HepG2 (cell line): ENCODE measurements around the gene PLET1. TPM values are rescaled to one million over a fixed set of nuclear protein-coding genes. Genes with fewer than 3 reads are reported as not detected.

Experiments
- ATAC-seq: fragments of 200-7000 bp; cut with Tn5 transposase; 3 replicates; pipeline ENCODE4 v1.9.1; 2020; ENCODE audit warnings: mild to moderate bottlenecking, moderate library complexity
- BruUV-seq: library from RNA; stranded (reverse); fragments of 400-500 nt; replicated peaks from 2 replicates; lab custom pipeline; 2021; lab: Mats Ljungman, UMichigan
- CTCF ChIA-PET: fragments of 300-600 bp; formaldehyde crosslinking; extraction: SDS; loops from one replicate; lab custom pipeline; 2021; ENCODE audit warnings: low total read pairs, inconsistent platforms, low intra/inter-chr PET ratio; lab: Yijun Ruan, JAX
- POLR2A ChIA-PET: fragments of 350-600 bp; sonication (Branson Sonifier 250); formaldehyde crosslinking; loops from one replicate; lab custom pipeline; 2020; ENCODE audit warnings: antibody characterized with exemption, inconsistent platforms; lab: Yijun Ruan, JAX
- DNase-seq: peaks from one replicate; pipeline ENCODE4 v3.0.0-alpha.2; 2015; ENCODE audit warnings: low spot score
- FAIRE-seq: peaks from 3 replicates; lab custom pipeline; 2011; peaks lifted over from hg19 to GRCh38; lab: Jason Lieb, UNC
- H2AFZ ChIP-seq: one replicate; pipeline ENCODE4 v1.6.1; 2011; ENCODE audit warnings: low read length, inconsistent platforms
- H3K27ac ChIP-seq: fragments of 300-600 bp; 3 replicates; pipeline ENCODE4 v1.8.0; 2011; ENCODE audit warnings: mixed run types, mild to moderate bottlenecking, mixed read lengths, low read length, inconsistent platforms; ENCODE audit not compliant: insufficient read depth; ENCODE audit errors: extremely low read length
- H3K27me3 ChIP-seq, 2 experiments: fragments of 200-600 bp in 1 of 2; 2 replicates in 1 of 2; 3 replicates in 1 of 2; pipeline versions ENCODE4 v1.6.0 to v1.8.0; 2011; ENCODE audit warnings: low read length in 2 of 2, mild to moderate bottlenecking in 2 of 2, moderate library complexity in 2 of 2, inconsistent platforms in 1 of 2; ENCODE audit not compliant: insufficient read depth in 2 of 2, control insufficient read depth in 1 of 2
- H3K36me3 ChIP-seq, 2 experiments: fragments of 200-600 bp in 1 of 2; replicated peaks in 1 of 2; 2 replicates in 1 of 2; 3 replicates in 1 of 2; pipeline versions ENCODE4 v1.5.1 to v1.8.0; 2011; ENCODE audit warnings: low read length in 2 of 2, inconsistent platforms in 1 of 2; ENCODE audit not compliant: insufficient read depth in 2 of 2, control insufficient read depth in 1 of 2
- H3K4me1 ChIP-seq: 2 replicates; pipeline ENCODE4 v1.5.1; 2012; ENCODE audit warnings: low read length, inconsistent platforms; ENCODE audit not compliant: insufficient read depth
- H3K4me2 ChIP-seq: 2 replicates; pipeline ENCODE4 v1.6.0; 2011; ENCODE audit warnings: low read depth, low read length, inconsistent platforms
- H3K4me3 ChIP-seq, 3 experiments: fragments of 200-600 bp in 1 of 3; sonication (generic), shearing (Covaris generic) in 1 of 3; replicated peaks in 1 of 3; 2 replicates each; pipeline ENCODE4 v1.5.1; 2011 to 2016; ENCODE audit warnings: low read length in 3 of 3, inconsistent platforms in 2 of 3, low read depth in 2 of 3, mild to moderate bottlenecking in 2 of 3, control low read depth in 1 of 3, mixed read lengths in 1 of 3; ENCODE audit not compliant: insufficient read depth in 1 of 3
- H3K79me2 ChIP-seq: one replicate; pipeline ENCODE4 v1.6.1; 2011; ENCODE audit warnings: low read length, inconsistent platforms; ENCODE audit not compliant: insufficient read depth
- H3K9ac ChIP-seq: 2 replicates; pipeline ENCODE4 v1.6.0; 2011; ENCODE audit warnings: mild to moderate bottlenecking, low read depth, low read length, inconsistent platforms; ENCODE audit not compliant: insufficient read depth
- H3K9me3 ChIP-seq: 2 replicates; pipeline ENCODE4 v1.5.1; 2012; ENCODE audit warnings: mild to moderate bottlenecking, low read length
- H4K20me1 ChIP-seq: 2 replicates; pipeline ENCODE4 v1.6.0; 2011; ENCODE audit warnings: inconsistent platforms, mild to moderate bottlenecking, low read length, moderate library complexity; ENCODE audit not compliant: insufficient read depth
- HNRNPL ChIP-seq: fragments of 200-400 bp; formaldehyde crosslinking; IDR thresholded peaks from 2 replicates; pipeline ENCODE4 v1.6.1; 2017; ENCODE audit warnings: mild to moderate bottlenecking, low read depth, low read length
- WGBS: methylation state at CpG from one replicate; pipeline ENCODE4 v1.1.6; 2017; ENCODE audit warnings: low lambda C conversion rate; 5-methylcytosine and 5-hydroxymethylcytosine counted together
- in situ Hi-C: cut with HindIII; loops from 2 replicates; pipeline ENCODE4 v1.10.0; 2017; ENCODE audit warnings: low pct_unique_long_range_greater_than_20kb; ENCODE audit not compliant: extremely low pct_ligation_motif_present
- intact Hi-C: fragments of 100-400 bp; cut with micrococcal nuclease; formaldehyde crosslinking; loops from one replicate; pipeline ENCODE4 v1.10.0; 2022; ENCODE audit not compliant: unreplicated experiment
- polyA plus RNA-seq, 8 experiments: library from polyadenylated mRNA; depleted of rRNA in 3 of 8; stranded (reverse) in 7 of 8; unstranded in 1 of 8; fragments of >200 nt; fragmentation: Illumina TruSeq in 4 of 8; extraction: Trizol in 4 of 8; gene quantifications; 2 replicates each; pipeline versions ENCODE4 v1.2.1 to v1.2.3, GENCODE V29; 2011 to 2016; ENCODE audit warnings: low read depth in 4 of 8, missing spikeins in 1 of 8, mixed read lengths in 1 of 8; ENCODE audit not compliant: insufficient read depth in 1 of 8
- total RNA-seq, 5 experiments: library from RNA; depleted of rRNA; stranded (reverse); fragments of >200 nt; fragmentation: Illumina TruSeq; extraction: Trizol; gene quantifications; 2 replicates each; pipeline ENCODE4 v1.2.3, GENCODE V29; 2016; ENCODE audit warnings: low read depth in 1 of 5
- TF ChIP-seq, protein P1 (sequence below): sonication (generic); formaldehyde crosslinking; IDR thresholded peaks from 2 replicates; pipeline ENCODE4 v1.8.0; 2022; ENCODE audit warnings: mild to moderate bottlenecking, missing genetic modification reagents
- TF ChIP-seq, protein P2 (sequence below): sonication (generic); formaldehyde crosslinking; IDR thresholded peaks from 2 replicates; pipeline ENCODE4 v1.4.0; 2020; ENCODE audit warnings: missing genetic modification reagents

The PLET1 gene
- total and polyA plus RNA-seq, 2 of the 13 experiments (the other 11 are each of a cell fraction or from before 2014, with no cell fraction given), result not detected

DNA sequence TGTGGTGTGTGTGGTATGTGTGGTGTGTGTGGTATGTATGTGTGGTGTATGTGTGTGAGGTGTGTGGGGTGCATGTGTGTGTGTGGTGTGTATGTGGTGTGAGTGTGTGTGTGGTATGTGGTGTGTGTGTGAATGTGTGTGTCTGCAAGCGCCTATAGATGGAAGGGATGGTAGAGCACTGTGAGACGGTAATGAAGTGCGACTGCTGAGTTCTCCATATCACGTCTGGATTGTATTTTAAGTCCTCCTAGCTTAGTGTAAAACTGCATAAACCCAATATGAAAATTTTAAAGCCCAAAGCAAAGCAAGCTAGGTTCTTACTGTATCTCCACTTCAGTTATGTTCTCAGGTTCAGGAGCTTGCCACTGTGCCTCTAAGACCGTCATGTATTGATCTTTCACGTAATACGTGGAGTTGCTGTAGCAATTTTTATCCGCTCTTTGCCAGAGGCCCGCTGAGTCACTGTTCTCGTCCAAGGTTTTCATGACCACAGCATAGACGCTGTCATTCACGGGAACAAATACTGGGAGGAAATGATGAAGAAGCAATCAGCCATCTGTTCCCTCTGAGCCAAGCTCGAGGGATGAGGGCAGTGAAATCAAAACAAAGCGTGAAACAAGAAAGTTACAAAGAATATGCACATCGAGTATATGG lies 5.5 kb downstream of the PLET1 start:
- 0 out of 2 replicates have a peak, but pooled peaks have one; percentile 14 for TF ChIP-seq HNRNPL
- TF ChIP-seq, protein P1, sequence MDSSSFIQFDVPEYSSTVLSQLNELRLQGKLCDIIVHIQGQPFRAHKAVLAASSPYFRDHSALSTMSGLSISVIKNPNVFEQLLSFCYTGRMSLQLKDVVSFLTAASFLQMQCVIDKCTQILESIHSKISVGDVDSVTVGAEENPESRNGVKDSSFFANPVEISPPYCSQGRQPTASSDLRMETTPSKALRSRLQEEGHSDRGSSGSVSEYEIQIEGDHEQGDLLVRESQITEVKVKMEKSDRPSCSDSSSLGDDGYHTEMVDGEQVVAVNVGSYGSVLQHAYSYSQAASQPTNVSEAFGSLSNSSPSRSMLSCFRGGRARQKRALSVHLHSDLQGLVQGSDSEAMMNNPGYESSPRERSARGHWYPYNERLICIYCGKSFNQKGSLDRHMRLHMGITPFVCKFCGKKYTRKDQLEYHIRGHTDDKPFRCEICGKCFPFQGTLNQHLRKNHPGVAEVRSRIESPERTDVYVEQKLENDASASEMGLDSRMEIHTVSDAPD (CRISPR knock-in tag), result no peak
- TF ChIP-seq, protein P2, sequence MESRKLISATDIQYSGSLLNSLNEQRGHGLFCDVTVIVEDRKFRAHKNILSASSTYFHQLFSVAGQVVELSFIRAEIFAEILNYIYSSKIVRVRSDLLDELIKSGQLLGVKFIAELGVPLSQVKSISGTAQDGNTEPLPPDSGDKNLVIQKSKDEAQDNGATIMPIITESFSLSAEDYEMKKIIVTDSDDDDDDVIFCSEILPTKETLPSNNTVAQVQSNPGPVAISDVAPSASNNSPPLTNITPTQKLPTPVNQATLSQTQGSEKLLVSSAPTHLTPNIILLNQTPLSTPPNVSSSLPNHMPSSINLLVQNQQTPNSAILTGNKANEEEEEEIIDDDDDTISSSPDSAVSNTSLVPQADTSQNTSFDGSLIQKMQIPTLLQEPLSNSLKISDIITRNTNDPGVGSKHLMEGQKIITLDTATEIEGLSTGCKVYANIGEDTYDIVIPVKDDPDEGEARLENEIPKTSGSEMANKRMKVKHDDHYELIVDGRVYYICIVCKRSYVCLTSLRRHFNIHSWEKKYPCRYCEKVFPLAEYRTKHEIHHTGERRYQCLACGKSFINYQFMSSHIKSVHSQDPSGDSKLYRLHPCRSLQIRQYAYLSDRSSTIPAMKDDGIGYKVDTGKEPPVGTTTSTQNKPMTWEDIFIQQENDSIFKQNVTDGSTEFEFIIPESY (CRISPR knock-in tag), result peak; percentile 70; the same call in 1 of the 2 replicates
- Histone ChIP-seq H3K27me3 (no peaks in the 10 kb centered on the region), H3K4me3 (no peak overlapping the region), H3K27ac (no peak overlapping the region), H2AFZ (no peak overlapping the region), H3K9ac (no peak overlapping the region), H4K20me1 (no peaks in the 10 kb centered on the region), H3K9me3 (no peaks in the 10 kb centered on the region), H3K36me3 (no peaks in the 10 kb centered on the region), H3K4me1 (peaks cover 9% of the 10 kb centered on the region; the same call in 1 of the 2 replicates), H3K79me2 (no peaks in the 10 kb centered on the region), H3K4me2 (no peak overlapping the region)
- WGBS, result 80% methylated on average over 15 of the region's 15 CpGs
- ChIA-PET CTCF (no interaction called here), POLR2A (no interaction called here)
- DNase-seq (peak; percentile 18), ATAC-seq (peak; percentile 37; the same call in 2 of the 3 replicates), FAIRE-seq (peak; percentile 72)
- in situ Hi-C loops (no loop called here), intact Hi-C loops (no loop called here)
- no TSS peak for BruUV-seq
